NCI-H2107 treated with DMSO at 0.1 percent for 48 hours (cell line): ENCODE results near the gene CNKSR2.
A peak's percentile ranks its signal among the peaks of the same experiment; 100 is the strongest.

Experiments used
- DNase-seq: peaks from one replicate; lab custom pipeline; 2025; ENCODE audit not compliant: unreplicated experiment; lab: John Stamatoyannopoulos, UW

The CNKSR2 gene

DNA sequence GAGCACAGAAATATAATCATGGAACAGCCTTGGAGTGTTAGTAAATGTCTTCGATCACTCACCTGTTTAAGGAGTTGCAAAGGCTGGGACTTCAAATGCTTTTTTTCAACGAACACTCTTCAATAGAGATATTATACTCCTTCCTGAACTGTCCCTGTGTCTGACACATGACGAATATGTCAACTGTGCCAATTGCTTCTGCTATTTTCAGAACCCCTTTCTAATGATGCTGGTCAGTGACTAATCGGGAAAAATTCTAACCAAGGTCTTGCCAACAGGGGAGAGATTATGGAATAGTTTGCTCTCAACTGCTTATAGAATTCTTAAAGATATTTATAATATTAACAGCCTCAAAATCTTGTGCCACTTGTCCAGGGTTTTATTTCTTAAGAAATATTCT lies 292.5 kb downstream of the CNKSR2 start:
- no peak for DNase-seq

DNA sequence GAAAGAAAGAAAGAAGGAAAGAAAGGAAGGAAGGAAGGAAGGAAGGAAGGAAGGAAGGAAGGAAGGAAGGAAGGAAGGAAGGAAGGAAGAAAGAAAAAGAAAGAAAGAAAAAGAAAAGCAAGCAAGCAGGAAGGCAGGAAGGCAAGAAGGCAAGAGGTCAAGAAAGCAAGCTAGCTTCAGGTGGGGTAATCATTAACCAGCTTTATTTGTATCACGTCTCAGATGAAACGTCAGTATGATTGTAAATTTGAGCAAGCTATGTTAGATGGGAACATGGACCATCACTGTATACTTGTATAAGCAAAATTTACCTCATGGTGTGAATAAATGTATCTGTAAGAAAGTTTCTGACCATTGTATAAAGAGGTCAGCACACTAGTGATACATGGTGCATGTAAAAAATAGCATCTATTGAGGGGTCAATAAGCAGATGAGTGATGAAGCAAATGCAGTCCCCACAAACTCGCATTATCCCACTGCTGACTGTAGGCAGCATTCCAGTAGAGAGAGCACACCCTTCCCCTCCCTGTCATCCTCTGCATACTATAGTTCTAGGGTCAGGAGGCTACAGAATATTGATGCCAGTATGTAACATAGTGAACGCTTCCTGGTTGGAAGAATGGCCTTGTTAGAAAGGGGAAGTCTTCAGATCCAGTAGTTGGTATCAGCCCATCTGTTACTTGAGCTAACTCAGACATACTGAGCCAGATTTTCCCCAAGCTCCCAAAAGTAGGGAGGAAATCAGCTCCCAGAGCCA lies 300.4 kb downstream of the CNKSR2 start:
- DNase-seq = no peak

DNA sequence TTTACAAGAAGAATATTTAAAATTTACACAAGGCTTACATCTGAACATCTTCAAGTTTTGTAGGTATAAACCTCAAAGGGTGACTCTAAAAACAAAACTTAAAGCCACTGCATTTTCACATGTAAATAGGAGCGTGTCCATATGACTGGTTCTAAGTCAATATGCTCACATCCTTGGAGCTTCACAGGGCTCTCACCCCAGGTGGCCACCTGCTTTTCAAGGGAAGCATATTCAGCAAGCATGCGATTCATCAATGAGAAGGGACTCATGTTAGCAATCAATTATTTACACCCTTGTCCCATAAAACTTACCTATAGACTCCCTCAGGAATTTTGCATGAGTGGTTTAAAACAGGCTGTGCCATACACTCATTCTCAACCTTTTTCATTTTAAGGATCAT lies 301.7 kb downstream of the CNKSR2 start:
- DNase-seq = no peak

DNA sequence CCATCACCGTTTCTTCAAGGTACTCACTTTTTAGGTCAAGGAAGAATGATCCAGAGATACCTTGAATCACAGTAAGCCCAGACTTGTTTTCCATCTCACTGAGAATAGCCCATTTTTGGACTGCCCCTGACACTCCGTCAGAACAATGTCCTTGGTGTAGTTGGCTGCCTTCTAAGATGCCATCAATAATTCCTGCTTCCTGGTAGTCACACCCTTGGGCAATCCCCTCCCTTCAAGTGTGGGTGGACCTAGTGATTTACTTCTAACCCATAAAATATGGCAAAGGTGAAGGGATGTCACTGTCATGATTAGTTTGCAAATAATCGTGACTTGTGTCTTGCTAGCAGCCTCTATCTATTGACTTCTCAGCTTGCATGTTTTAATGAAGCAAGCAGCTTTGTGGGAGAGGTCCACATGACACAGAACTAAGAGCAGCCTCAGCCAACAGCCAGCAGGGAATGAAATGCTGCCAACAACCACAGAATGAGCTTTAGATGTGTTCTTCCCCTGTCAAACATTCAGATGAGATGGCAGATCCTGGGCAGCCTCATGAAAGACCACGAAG lies 303.9 kb downstream of the CNKSR2 start:
- DNase-seq = no peak

DNA sequence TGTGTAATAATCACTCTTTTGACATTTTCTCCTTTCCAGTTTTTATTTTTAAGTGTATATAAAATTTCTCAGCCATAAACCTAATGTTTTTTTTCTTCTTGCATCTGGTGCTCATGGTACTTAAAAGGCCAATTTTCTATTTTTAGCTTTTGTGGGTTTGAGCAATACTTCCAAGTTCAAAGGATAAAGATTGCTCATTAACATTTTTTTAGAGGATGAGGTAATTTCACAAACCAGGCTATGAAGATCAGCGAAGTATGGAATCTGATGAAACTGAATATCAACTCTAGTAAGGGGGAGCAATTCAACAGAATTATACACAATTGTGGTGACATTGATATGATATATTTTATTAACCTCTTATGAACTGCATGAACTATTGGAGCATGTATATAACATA lies 309.7 kb downstream of the CNKSR2 start:
- no peak for DNase-seq

DNA sequence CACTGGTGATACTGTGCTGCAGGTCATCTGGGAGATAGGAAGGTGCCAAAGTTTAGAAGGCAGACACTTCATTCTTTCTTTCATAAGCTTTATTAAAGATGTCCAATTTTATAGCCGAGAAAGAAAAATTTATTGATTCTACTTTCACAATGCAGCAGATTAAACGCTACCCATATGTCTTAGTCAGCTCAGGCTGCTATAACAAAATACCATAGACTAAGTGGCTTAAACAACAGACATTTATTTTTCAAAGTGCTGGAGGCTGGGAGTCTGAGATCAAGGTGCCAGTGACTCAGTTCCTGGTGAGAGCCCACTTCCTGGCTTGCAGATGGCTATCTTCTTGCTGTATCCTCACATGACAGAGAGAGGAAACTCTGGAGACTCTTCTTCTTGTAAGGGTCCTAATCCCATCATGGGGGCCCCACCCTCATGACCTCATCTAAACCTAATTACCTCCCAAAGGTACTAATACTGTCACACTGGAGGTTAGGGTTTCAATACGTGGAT lies 317.3 kb downstream of the CNKSR2 start:
- DNase-seq = no peak

DNA sequence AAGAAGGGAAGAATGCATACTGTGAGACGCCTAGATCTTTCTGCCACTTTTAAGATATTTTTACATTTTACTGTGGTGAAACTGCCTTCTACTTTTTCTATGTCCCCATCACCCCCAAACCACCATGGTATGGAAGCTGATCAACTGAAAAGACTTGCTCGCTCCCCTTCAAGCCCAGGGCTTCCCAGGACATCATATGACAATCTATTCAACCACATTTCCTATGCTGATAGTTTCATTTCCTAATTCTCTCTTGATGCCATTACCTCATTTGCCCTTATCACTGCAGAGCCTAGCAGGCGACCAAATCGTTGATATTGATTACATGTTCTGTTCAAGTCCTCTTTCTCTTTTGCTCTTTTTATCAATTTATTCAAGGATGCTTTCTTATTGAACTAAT lies 324.1 kb downstream of the CNKSR2 start:
- no peak for DNase-seq

DNA sequence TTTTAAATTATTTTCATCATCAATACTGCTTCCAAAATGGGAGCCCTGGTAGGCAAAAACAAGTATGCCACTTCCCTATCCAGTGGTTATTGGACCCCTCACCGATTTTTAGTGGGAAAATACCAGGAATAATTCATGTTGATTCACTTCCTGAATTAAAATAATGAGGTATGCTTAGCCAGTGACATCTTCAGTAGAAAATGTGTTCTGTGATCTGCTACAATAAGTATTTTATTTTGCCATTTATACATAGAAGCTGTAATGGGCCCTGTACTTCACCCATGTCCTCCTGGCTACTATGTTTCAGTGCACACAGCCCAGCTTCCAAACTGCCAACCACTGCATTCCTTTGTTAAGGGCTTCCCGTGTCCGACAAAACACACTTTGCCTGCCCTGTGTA lies 324.9 kb downstream of the CNKSR2 start:
- no peak for DNase-seq

DNA sequence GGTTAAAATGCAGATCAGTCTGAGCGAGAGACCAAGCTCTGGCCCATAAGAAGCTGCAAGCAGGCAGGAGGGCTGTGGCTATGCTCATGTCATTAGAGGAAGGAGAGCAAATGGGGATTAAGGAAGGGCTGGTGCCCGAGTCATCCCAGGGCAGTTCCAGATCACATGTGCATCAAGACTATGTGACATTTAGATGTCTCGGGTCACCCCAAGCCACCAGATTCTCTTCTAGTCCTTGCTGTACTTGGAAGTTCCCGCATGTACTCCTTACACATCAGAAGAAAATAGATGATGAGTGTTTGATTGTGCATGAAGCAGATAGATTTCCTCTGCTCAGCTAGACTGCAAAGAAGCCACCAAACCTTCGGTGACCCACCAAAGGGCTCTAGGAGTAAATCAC lies 326.1 kb downstream of the CNKSR2 start:
- no peak for DNase-seq

DNA sequence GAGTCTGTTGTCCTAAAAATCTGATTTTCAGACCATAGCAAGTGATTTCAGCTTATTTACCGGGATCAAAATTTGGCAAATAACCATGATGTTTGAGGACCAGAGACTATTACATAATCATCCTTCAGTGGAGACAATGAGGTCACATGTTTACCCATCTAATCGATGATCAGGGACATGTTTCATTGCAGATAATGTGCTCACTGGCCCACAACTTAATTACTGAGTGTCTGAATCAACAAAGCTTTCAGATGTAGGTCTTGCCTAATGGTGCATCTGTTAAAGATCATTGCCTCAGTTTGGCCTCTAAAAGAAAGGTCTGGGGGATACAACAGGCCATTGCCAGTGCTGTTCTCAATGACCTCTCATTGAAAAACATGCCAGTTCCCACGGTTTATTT lies 326.7 kb downstream of the CNKSR2 start:
- DNase-seq = no peak

DNA sequence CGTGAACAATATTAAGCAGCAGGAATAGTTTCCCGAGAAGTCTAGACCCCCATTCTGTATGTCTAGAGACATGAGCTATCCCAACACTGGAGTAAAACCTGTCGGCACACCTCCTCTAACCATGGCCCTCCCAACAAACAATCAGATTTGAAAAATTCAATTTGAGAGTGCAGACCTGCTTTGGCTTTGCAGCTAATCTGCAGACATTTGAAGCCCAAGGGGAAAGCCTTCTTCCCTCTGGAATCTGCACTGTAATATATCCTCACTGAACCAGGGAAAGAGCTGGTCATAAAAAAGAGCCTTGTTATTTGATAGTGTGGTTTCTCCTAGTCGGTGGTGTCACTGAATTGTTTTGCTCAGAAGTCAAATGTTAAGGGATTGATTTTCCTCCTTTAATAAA lies 328.5 kb downstream of the CNKSR2 start:
- peak; percentile 54 for DNase-seq
